HepG2 (cell line): ENCODE results near the gene PLPP3. TPM values are rescaled to one million over a fixed set of nuclear protein-coding genes. Genes with fewer than 3 reads are reported as not detected.

Source experiments
- ATAC-seq: fragments of 200-7000 bp; cut with Tn5 transposase; 3 replicates; pipeline ENCODE4 v1.9.1; 2020; ENCODE audit warnings: mild to moderate bottlenecking, moderate library complexity
- BruUV-seq: library from RNA; stranded (reverse); fragments of 400-500 nt; replicated peaks from 2 replicates; lab custom pipeline; 2021; lab: Mats Ljungman, UMichigan
- CTCF ChIA-PET: fragments of 300-600 bp; formaldehyde crosslinking; extraction: SDS; loops from one replicate; lab custom pipeline; 2021; ENCODE audit warnings: low total read pairs, inconsistent platforms, low intra/inter-chr PET ratio; lab: Yijun Ruan, JAX
- POLR2A ChIA-PET: fragments of 350-600 bp; sonication (Branson Sonifier 250); formaldehyde crosslinking; loops from one replicate; lab custom pipeline; 2020; ENCODE audit warnings: antibody characterized with exemption, inconsistent platforms; lab: Yijun Ruan, JAX
- DNase-seq: peaks from one replicate; pipeline ENCODE4 v3.0.0-alpha.2; 2015; ENCODE audit warnings: low spot score
- FAIRE-seq: peaks from 3 replicates; lab custom pipeline; 2011; peaks lifted over from hg19 to GRCh38; lab: Jason Lieb, UNC
- H2AFZ ChIP-seq: one replicate; pipeline ENCODE4 v1.6.1; 2011; ENCODE audit warnings: low read length, inconsistent platforms
- H3K27ac ChIP-seq: fragments of 300-600 bp; 3 replicates; pipeline ENCODE4 v1.8.0; 2011; ENCODE audit warnings: mixed run types, mild to moderate bottlenecking, mixed read lengths, low read length, inconsistent platforms; ENCODE audit not compliant: insufficient read depth; ENCODE audit errors: extremely low read length
- H3K27me3 ChIP-seq, 2 experiments: fragments of 200-600 bp in 1 of 2; 2 replicates in 1 of 2; 3 replicates in 1 of 2; pipeline versions ENCODE4 v1.6.0 to v1.8.0; 2011; ENCODE audit warnings: low read length in 2 of 2, mild to moderate bottlenecking in 2 of 2, moderate library complexity in 2 of 2, inconsistent platforms in 1 of 2; ENCODE audit not compliant: insufficient read depth in 2 of 2, control insufficient read depth in 1 of 2
- H3K36me3 ChIP-seq, 2 experiments: fragments of 200-600 bp in 1 of 2; replicated peaks in 1 of 2; 2 replicates in 1 of 2; 3 replicates in 1 of 2; pipeline versions ENCODE4 v1.5.1 to v1.8.0; 2011; ENCODE audit warnings: low read length in 2 of 2, inconsistent platforms in 1 of 2; ENCODE audit not compliant: insufficient read depth in 2 of 2, control insufficient read depth in 1 of 2
- H3K4me1 ChIP-seq: 2 replicates; pipeline ENCODE4 v1.5.1; 2012; ENCODE audit warnings: low read length, inconsistent platforms; ENCODE audit not compliant: insufficient read depth
- H3K4me2 ChIP-seq: 2 replicates; pipeline ENCODE4 v1.6.0; 2011; ENCODE audit warnings: low read depth, low read length, inconsistent platforms
- H3K4me3 ChIP-seq, 3 experiments: fragments of 200-600 bp in 1 of 3; sonication (generic), shearing (Covaris generic) in 1 of 3; replicated peaks in 1 of 3; 2 replicates each; pipeline ENCODE4 v1.5.1; 2011 to 2016; ENCODE audit warnings: low read length in 3 of 3, inconsistent platforms in 2 of 3, low read depth in 2 of 3, mild to moderate bottlenecking in 2 of 3, control low read depth in 1 of 3, mixed read lengths in 1 of 3; ENCODE audit not compliant: insufficient read depth in 1 of 3
- H3K79me2 ChIP-seq: one replicate; pipeline ENCODE4 v1.6.1; 2011; ENCODE audit warnings: low read length, inconsistent platforms; ENCODE audit not compliant: insufficient read depth
- H3K9ac ChIP-seq: 2 replicates; pipeline ENCODE4 v1.6.0; 2011; ENCODE audit warnings: mild to moderate bottlenecking, low read depth, low read length, inconsistent platforms; ENCODE audit not compliant: insufficient read depth
- H3K9me3 ChIP-seq: 2 replicates; pipeline ENCODE4 v1.5.1; 2012; ENCODE audit warnings: mild to moderate bottlenecking, low read length
- H4K20me1 ChIP-seq: 2 replicates; pipeline ENCODE4 v1.6.0; 2011; ENCODE audit warnings: inconsistent platforms, mild to moderate bottlenecking, low read length, moderate library complexity; ENCODE audit not compliant: insufficient read depth
- CEBPB ChIP-seq: IDR thresholded peaks from 2 replicates; pipeline ENCODE4 v1.6.1; 2011; ENCODE audit warnings: low read depth, low read length, improper control_type of control experiment, borderline replicate concordance
- FOXP1 ChIP-seq, 2 experiments: fragments of 450-650 bp in 1 of 2; IDR thresholded peaks; 2 replicates each; pipeline ENCODE4 v1.6.1; 2017 to 2018; ENCODE audit warnings: antibody characterized with exemption in 1 of 2
- ISL2 ChIP-seq: sonication (generic); formaldehyde crosslinking; IDR thresholded peaks from 2 replicates; pipeline ENCODE4 v1.5.0; 2020; ENCODE audit warnings: missing genetic modification reagents
- NFIC ChIP-seq: IDR thresholded peaks from 2 replicates; pipeline ENCODE4 v1.6.1; 2012; ENCODE audit warnings: mild to moderate bottlenecking, low read length, inconsistent platforms
- SOX6 ChIP-seq, 2 experiments: fragments of 450-650 bp in 1 of 2; sonication (generic) in 1 of 2; formaldehyde crosslinking in 1 of 2; IDR thresholded peaks; 2 replicates each; pipeline versions ENCODE4 v1.4.0 to v1.6.1; 2017 to 2020; ENCODE audit warnings: antibody characterized with exemption in 1 of 2, mild to moderate bottlenecking in 1 of 2, missing genetic modification reagents in 1 of 2
- TARDBP ChIP-seq: sonication (generic); formaldehyde crosslinking; IDR thresholded peaks from 2 replicates; pipeline ENCODE4 v1.8.0; 2022; ENCODE audit warnings: mild to moderate bottlenecking, missing genetic modification reagents
- THAP7 ChIP-seq: sonication (generic); formaldehyde crosslinking; IDR thresholded peaks from 2 replicates; pipeline ENCODE4 v1.8.1; 2023; ENCODE audit warnings: mild to moderate bottlenecking, missing genetic modification reagents
- ZBTB33 ChIP-seq: sonication (generic); formaldehyde crosslinking; IDR thresholded peaks from 2 replicates; pipeline ENCODE4 v1.4.0; 2020; ENCODE audit warnings: missing genetic modification reagents
- ZFP37 ChIP-seq: sonication (generic); formaldehyde crosslinking; IDR thresholded peaks from 2 replicates; pipeline ENCODE4 v1.4.0; 2020; ENCODE audit warnings: missing genetic modification reagents, borderline replicate concordance
- ZGPAT ChIP-seq: IDR thresholded peaks from 2 replicates; pipeline ENCODE4 v1.6.1; 2016; ENCODE audit warnings: mild to moderate bottlenecking
- WGBS: methylation state at CpG from one replicate; pipeline ENCODE4 v1.1.6; 2017; ENCODE audit warnings: low lambda C conversion rate; 5-methylcytosine and 5-hydroxymethylcytosine counted together
- in situ Hi-C: cut with HindIII; loops from 2 replicates; pipeline ENCODE4 v1.10.0; 2017; ENCODE audit warnings: low pct_unique_long_range_greater_than_20kb; ENCODE audit not compliant: extremely low pct_ligation_motif_present
- intact Hi-C: fragments of 100-400 bp; cut with micrococcal nuclease; formaldehyde crosslinking; loops from one replicate; pipeline ENCODE4 v1.10.0; 2022; ENCODE audit not compliant: unreplicated experiment
- polyA plus RNA-seq, 8 experiments: library from polyadenylated mRNA; depleted of rRNA in 3 of 8; stranded (reverse) in 7 of 8; unstranded in 1 of 8; fragments of >200 nt; fragmentation: Illumina TruSeq in 4 of 8; extraction: Trizol in 4 of 8; gene quantifications; 2 replicates each; pipeline versions ENCODE4 v1.2.1 to v1.2.3, GENCODE V29; 2011 to 2016; ENCODE audit warnings: low read depth in 4 of 8, missing spikeins in 1 of 8, mixed read lengths in 1 of 8; ENCODE audit not compliant: insufficient read depth in 1 of 8
- total RNA-seq, 5 experiments: library from RNA; depleted of rRNA; stranded (reverse); fragments of >200 nt; fragmentation: Illumina TruSeq; extraction: Trizol; gene quantifications; 2 replicates each; pipeline ENCODE4 v1.2.3, GENCODE V29; 2016; ENCODE audit warnings: low read depth in 1 of 5
- TF ChIP-seq, protein P1 (sequence below): sonication (generic); IDR thresholded peaks from 2 replicates; pipeline ENCODE4 v1.6.1; 2016; ENCODE audit warnings: low read depth, borderline replicate concordance
- TF ChIP-seq, protein P2 (sequence below): sonication (generic); formaldehyde crosslinking; conservative IDR thresholded peaks from 2 replicates; pipeline ENCODE4 v1.4.0; 2020; ENCODE audit warnings: missing genetic modification reagents
- TF ChIP-seq, protein P3 (sequence below): sonication (generic); formaldehyde crosslinking; conservative IDR thresholded peaks from 2 replicates; pipeline ENCODE4 v1.4.0; 2020; ENCODE audit warnings: mild to moderate bottlenecking, missing genetic modification reagents, moderate library complexity

PLPP3 gene
- total and polyA plus RNA-seq, 2 of the 13 experiments (the other 11 are each of a cell fraction or from before 2014, with no cell fraction given) = 49.7 to 65.8 TPM

GRCh38 chr1:56535939-56536338 is 43.4 kb downstream of the PLPP3 start:
- Histone ChIP-seq H3K36me3 (peaks cover 25 to 56% of the 10 kb centered on the region in 2 experiments), H3K27me3 (no peaks in the 10 kb centered on the region), H3K4me3 (no peak overlapping the region), H3K9ac (no peak overlapping the region), H3K79me2 (peaks cover 95% of the 10 kb centered on the region), H2AFZ (no peak overlapping the region), H3K27ac (no peak overlapping the region), H3K4me2 (no peak overlapping the region), H3K9me3 (no peaks in the 10 kb centered on the region), H4K20me1 (peaks cover 5% of the 10 kb centered on the region), H3K4me1 (peaks cover 99% of the 10 kb centered on the region)
- ChIA-PET POLR2A (interaction anchor here (1.0 to 1.7 kb wide), 4 partner anchors 28 to 204 kb away, joined by 3 to 6 read pairs (median 5); no protein-coding TSS in a partner anchor), CTCF (no interaction called here)
- peak; percentile 51 for ATAC-seq
- in situ Hi-C loops = no loop called here
- peak; percentile 15 for FAIRE-seq
- WGBS = 55% methylated on average over 4 of the region's 4 CpGs
- BruUV-seq = no TSS peak
- intact Hi-C loops = loop anchor here (2.0 kb wide), 1 partner anchor 41 kb away; no protein-coding TSS in a partner anchor
- DNase-seq = peak; percentile 71
- TF ChIP-seq, protein P1, sequence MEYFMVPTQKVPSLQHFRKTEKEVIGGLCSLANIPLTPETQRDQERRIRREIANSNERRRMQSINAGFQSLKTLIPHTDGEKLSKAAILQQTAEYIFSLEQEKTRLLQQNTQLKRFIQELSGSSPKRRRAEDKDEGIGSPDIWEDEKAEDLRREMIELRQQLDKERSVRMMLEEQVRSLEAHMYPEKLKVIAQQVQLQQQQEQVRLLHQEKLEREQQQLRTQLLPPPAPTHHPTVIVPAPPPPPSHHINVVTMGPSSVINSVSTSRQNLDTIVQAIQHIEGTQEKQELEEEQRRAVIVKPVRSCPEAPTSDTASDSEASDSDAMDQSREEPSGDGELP = peak; percentile 73; the same call in 1 of the 2 replicates
- TF ChIP-seq, protein P2, sequence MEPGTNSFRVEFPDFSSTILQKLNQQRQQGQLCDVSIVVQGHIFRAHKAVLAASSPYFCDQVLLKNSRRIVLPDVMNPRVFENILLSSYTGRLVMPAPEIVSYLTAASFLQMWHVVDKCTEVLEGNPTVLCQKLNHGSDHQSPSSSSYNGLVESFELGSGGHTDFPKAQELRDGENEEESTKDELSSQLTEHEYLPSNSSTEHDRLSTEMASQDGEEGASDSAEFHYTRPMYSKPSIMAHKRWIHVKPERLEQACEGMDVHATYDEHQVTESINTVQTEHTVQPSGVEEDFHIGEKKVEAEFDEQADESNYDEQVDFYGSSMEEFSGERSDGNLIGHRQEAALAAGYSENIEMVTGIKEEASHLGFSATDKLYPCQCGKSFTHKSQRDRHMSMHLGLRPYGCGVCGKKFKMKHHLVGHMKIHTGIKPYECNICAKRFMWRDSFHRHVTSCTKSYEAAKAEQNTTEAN (CRISPR knock-in tag) = no peak
- TF ChIP-seq ZBTB33 (peak; percentile 80), THAP7 (CRISPR knock-in tag) (no peak), NFIC (0 out of 2 replicates have a peak, but pooled peaks have one; percentile 53), ZFP37 (CRISPR knock-in tag) (no peak), ZGPAT (CRISPR knock-in tag) (peak; percentile 51; the same call in 1 of the 2 replicates), FOXP1 (IDR thresholded peaks at IDR 0.05) (no peak), FOXP1 (CRISPR knock-in tag; IDR thresholded peaks at IDR 0.05) (peak; percentile 61; the same call in 1 of the 2 replicates), TARDBP (peak; percentile 45; the same call in 1 of the 2 replicates), CEBPB (no peak), ISL2 (CRISPR knock-in tag) (peak; percentile 96), SOX6 (IDR thresholded peaks at IDR 0.05) (no peak), SOX6 (CRISPR knock-in tag; IDR thresholded peaks at IDR 0.05) (peak; percentile 80)
- TF ChIP-seq, protein P3, sequence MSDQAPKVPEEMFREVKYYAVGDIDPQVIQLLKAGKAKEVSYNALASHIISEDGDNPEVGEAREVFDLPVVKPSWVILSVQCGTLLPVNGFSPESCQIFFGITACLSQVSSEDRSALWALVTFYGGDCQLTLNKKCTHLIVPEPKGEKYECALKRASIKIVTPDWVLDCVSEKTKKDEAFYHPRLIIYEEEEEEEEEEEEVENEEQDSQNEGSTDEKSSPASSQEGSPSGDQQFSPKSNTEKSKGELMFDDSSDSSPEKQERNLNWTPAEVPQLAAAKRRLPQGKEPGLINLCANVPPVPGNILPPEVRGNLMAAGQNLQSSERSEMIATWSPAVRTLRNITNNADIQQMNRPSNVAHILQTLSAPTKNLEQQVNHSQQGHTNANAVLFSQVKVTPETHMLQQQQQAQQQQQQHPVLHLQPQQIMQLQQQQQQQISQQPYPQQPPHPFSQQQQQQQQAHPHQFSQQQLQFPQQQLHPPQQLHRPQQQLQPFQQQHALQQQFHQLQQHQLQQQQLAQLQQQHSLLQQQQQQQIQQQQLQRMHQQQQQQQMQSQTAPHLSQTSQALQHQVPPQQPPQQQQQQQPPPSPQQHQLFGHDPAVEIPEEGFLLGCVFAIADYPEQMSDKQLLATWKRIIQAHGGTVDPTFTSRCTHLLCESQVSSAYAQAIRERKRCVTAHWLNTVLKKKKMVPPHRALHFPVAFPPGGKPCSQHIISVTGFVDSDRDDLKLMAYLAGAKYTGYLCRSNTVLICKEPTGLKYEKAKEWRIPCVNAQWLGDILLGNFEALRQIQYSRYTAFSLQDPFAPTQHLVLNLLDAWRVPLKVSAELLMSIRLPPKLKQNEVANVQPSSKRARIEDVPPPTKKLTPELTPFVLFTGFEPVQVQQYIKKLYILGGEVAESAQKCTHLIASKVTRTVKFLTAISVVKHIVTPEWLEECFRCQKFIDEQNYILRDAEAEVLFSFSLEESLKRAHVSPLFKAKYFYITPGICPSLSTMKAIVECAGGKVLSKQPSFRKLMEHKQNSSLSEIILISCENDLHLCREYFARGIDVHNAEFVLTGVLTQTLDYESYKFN (CRISPR knock-in tag) = peak; percentile 47
